H54 (cell line): Measurements from ENCODE around the gene BCL2L11.

Source experiments
- DNase-seq: peaks from one replicate; pipeline ENCODE4 v3.0.0; 2011; ENCODE audit warnings: low spot score, mixed read lengths; ENCODE audit not compliant: insufficient read length
- FAIRE-seq: peaks from 3 replicates; lab custom pipeline; 2011; peaks lifted over from hg19 to GRCh38; lab: Jason Lieb, UNC
- POLR2A ChIP-seq: IDR thresholded peaks from 2 replicates; pipeline ENCODE4 v1.6.1; 2011; ENCODE audit warnings: low read depth, mild to moderate bottlenecking, low read length

Gene BCL2L11

GRCh38 chr2:111190816-111191540 is 70.3 kb downstream of the BCL2L11 start:
- no peak for TF ChIP-seq POLR2A
- FAIRE-seq: no peak
- DNase-seq: no peak

- DNase-seq: no peak
- no peak for FAIRE-seq
- no peak for TF ChIP-seq POLR2A
Observed at GRCh38 chr2:111191877-111192276, 71.2 kb downstream of the BCL2L11 start.

DNA sequence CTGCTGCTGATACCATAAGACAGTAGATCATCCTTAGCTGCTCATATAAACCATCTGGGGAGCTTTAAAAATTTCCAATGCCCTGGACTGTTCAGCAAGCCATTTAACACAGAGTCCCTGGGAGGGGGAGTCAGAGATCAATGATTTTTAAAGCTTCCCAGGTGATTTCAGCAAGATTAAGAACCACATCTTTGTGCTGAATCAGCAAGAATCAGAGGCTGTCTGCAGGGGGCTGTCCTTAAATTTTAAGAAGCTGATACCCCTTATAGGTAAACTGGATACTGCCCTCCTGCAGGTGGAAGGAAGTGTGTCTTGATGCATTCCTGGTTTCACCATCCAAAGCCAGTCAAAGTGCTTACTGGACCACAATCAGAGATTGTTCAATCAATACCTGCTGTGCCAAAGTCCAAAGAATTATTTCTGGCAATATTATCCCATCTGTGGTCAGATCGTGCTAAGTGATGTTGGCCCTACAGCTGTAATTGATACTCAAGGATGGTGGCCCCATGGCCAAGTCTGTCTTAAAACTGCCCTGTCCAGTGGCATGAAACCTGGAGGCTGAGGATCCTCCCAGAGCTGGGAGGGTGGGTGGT is 72.2 kb downstream of the BCL2L11 start:
- DNase-seq (no peak), FAIRE-seq (no peak)
- TF ChIP-seq POLR2A: no peak

DNA sequence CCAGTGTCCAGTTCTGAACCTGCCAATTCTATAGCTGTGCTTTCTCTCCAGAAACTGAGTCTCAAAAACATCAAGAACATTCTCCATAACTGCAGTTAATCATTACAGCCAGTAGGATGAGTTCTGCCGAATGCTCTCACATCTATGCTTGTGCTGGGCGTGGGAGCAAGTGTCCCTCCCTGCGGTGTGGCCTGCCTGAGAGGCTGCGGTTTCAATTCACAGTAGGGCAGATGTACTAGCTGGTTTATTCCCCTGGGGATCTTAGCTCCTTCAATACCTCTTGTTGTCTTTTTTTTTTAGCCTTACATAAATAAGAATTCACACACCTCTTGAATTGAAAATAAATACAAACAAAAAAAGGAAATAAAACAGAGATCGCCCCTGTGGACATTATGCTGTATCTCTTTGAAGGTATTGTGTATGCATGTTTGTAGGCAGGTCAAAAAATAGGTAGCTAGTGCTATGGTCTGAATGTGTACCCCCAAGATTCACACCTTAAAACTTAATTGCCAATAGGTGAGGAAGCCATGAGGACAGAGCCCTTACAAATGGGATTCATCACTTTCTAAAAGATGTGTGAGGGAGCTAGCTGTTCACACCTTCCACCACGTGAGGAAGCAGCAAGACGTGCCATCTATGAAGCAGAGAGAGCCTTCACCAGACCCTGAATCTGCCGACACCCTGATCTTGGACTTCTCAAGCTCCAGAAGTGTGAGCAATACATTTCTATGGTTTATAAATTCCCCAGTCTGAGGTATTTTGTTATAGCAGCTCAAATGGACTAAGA is 74.3 kb downstream of the BCL2L11 start:
- DNase-seq (no peak), FAIRE-seq (no peak)
- TF ChIP-seq POLR2A: no peak

DNA sequence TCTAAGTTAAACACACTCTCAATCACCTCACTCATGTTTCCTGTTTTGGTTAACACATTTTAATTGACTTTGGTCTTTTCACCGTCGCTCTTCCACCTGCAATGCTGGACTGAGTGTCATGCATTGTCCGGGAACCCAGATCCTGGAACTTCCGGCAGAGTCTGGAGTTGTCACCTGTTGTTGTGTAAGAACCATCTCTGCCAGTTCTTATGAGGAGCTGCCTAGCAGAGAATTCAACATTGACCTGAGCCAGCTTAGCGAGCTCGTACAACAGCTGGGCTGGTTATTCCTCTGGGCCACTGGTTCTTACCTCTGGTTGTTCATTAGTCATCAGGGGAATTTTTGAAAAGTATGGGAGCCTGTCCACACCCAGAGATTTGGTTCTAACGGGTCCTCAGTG is 75.7 kb downstream of the BCL2L11 start:
- no peak for DNase-seq
- no peak for FAIRE-seq
- no peak for TF ChIP-seq POLR2A

- DNase-seq: no peak
- TF ChIP-seq POLR2A: no peak
- FAIRE-seq: no peak
Observed at GRCh38 chr2:111198701-111199100, 78.0 kb downstream of the BCL2L11 start.

DNA sequence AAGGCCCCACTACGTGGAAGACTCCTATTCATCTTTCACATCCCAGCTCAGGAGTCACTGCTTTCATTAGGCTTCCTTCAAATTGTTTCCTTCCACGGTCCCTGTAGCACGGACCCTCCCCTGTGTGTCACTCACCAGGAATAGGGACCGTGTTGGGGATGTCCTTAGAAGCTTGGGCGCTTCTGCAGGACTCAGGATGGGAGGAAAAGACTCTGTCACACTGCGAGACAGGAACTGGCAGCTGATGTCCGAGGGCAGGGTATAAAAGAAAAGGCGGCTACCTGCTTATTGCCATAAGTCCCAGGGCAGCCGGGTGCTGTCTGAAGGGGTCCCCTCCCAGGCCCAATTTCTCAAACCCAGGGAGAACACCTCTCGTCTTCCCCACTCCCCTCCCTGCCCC is 79.1 kb downstream of the BCL2L11 start:
- no peak for FAIRE-seq
- no peak for DNase-seq
- TF ChIP-seq POLR2A: no peak

DNA sequence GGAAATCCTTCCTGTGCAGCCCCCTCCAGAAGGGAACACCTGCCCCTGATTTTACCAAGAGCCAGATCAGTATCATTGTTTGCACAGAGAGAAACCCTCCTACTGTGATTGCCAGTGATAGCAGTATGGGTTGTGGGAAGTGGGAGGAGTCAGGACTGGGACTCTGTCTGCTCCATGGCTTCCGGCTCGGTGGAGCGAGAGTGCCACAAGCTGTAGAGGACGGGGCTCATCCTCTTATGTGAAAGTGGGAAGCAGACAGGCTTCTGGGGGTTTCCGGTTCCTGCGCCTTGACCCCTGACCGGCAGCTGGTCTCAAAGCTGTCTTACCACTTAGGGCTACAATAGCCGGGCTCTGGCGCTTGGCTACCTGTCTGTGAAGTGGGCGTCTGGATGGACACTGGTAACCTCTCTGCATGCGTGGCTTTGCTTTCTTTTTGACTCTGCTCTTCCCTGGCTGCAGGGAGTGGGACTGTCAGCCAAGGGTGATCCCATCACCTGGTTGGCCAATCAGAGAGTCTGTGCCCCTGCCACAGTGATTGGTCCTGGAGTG is 79.7 kb downstream of the BCL2L11 start:
- no peak for DNase-seq
- TF ChIP-seq POLR2A: no peak
- FAIRE-seq: no peak

- TF ChIP-seq POLR2A: no peak
- DNase-seq: no peak
- no peak for FAIRE-seq
Observed at GRCh38 chr2:111201214-111201613, 80.5 kb downstream of the BCL2L11 start.

- FAIRE-seq: no peak
- no peak for TF ChIP-seq POLR2A
Observed at GRCh38 chr2:111202266-111203040, 81.7 kb downstream of the BCL2L11 start.

DNA sequence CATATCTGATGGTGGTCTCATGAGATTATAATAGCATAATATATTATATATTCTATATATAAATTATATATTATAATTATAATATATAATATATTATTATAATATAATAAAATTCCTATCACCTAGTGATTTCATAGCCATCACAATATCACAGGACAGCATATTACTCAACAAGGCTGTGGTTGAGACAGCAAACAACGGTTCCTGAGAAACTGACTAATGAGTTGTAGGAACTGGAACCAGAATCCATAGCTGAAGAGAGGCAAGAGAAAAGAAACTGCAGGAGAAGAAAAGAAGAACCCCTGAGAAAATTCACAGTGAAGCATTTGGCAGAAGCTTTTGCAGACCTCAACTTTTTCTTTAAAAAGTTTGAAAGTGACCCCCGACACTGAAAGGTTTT is 84.0 kb downstream of the BCL2L11 start:
- DNase-seq (no peak), FAIRE-seq (no peak)

More at GRCh38 chr2:111202266-111203040, 81.7 kb downstream of the BCL2L11 start:
- DNase-seq: no peak

GRCh38 chr2:111205774-111206173 is 85.1 kb downstream of the BCL2L11 start:
- no peak for DNase-seq
- TF ChIP-seq POLR2A: no peak
- no peak for FAIRE-seq

More for the DNA sequence above, 84.0 kb downstream of the BCL2L11 start:
- no peak for TF ChIP-seq POLR2A

GRCh38 chr2:111207851-111208250 is 87.1 kb downstream of the BCL2L11 start:
- DNase-seq (no peak), FAIRE-seq (no peak)
- no peak for TF ChIP-seq POLR2A
